ENCODE data around the gene PTMS. TPM values are rescaled to one million over a fixed set of nuclear protein-coding genes. Genes with fewer than 3 reads are reported as not detected.
A peak's percentile ranks its signal among the peaks of the same experiment; 100 is the strongest.

The PTMS gene
- total RNA-seq, 1 experiment from 2014 or later: 422 TPM

GRCh38 chr12:6765048-6765633 lies 1.0 kb upstream of the PTMS start:
- H3K9ac ChIP-seq (ENCODE audit: extremely low read depth, insufficient read length, low read length): no peak overlapping the region

More at GRCh38 chr12:6765048-6765633, 1.0 kb upstream of the PTMS start:
- Mint-ChIP-seq H3K27me3 (ENCODE audit: low read depth) (peaks cover 3% of the 10 kb centered on the region), H3K4me3 (peak overlapping the region; percentile 80 to 82), H3K27ac (peak overlapping the region; percentile 53 to 78 (median 76); a peak in 6 of 7 replicates), H3K36me3 (ENCODE audit: insufficient read depth in 1 of 3, low read depth in 3 of 3) (peaks cover 12 to 14% (median 12%) of the 10 kb centered on the region in 3 experiments), H3K9me3 (no peaks in the 10 kb centered on the region), H3K4me1 (peaks cover 48 to 65% of the 10 kb centered on the region in 2 experiments)
- H2BK12ac ChIP-seq (ENCODE audit: insufficient read length, low read depth, low read length): no peak overlapping the region
- H4K20me1 ChIP-seq (ENCODE audit: control insufficient read depth, insufficient read depth, insufficient read length): no peaks in the 10 kb centered on the region
- no peak overlapping the region for H2BK120ac ChIP-seq (ENCODE audit: low read depth, low read length, poor library complexity, severe bottlenecking)
- H4K8ac ChIP-seq (replicated peaks; ENCODE audit: insufficient read length, low read depth, low read length): no peak overlapping the region
- H3K18ac ChIP-seq (ENCODE audit: insufficient read length, low read depth, low read length): no peak overlapping the region
- H3T11ph ChIP-seq (ENCODE audit: low read length): no peak overlapping the region
- H3K14ac ChIP-seq (ENCODE audit: insufficient read depth, low read length): peak overlapping the region; percentile 16; the same call in 1 of the 2 replicates
- no peak overlapping the region for H3K27ac ChIP-seq (ENCODE audit: insufficient read length, low read depth, low read length)
- no peak overlapping the region for H3K23ac ChIP-seq (ENCODE audit: insufficient read length, low read depth, low read length)
- H3K4me2 ChIP-seq (ENCODE audit: insufficient read depth, insufficient read length, low read length): peak overlapping the region; percentile 64
- 100% methylated on average over 2 of the region's 7 CpGs for WGBS (ENCODE audit: extremely low coverage, insufficient read length, low lambda C conversion rate)
- H2AFZ ChIP-seq (ENCODE audit: low read length): no peak overlapping the region
- H2BK15ac ChIP-seq (ENCODE audit: low read depth, low read length): no peak overlapping the region
- TF ChIP-seq CTCF (conservative IDR thresholded peaks at IDR 0.05): no peak
- no peak overlapping the region for H3K4ac ChIP-seq (ENCODE audit: low read depth, low read length)
- H3K79me1 ChIP-seq (ENCODE audit: insufficient read depth, low read depth, low read length, poor library complexity, severe bottlenecking): no peaks in the 10 kb centered on the region
- no peak overlapping the region for H2BK5ac ChIP-seq (ENCODE audit: insufficient read length, low read length)
- no peak overlapping the region for H3K56ac ChIP-seq (ENCODE audit: insufficient read length, low read depth, low read length)
- no peaks in the 10 kb centered on the region for H3K9me3 ChIP-seq (ENCODE audit: control insufficient read depth, low read depth, low read length)
- H3K79me2 ChIP-seq (ENCODE audit: insufficient read depth, low read length): peaks cover 11% of the 10 kb centered on the region; the same call in 1 of the 2 replicates
- no peak overlapping the region for H4K5ac ChIP-seq (ENCODE audit: insufficient read length, low read depth, low read length)
- H2BK20ac ChIP-seq (ENCODE audit: low read depth, low read length, poor library complexity, severe bottlenecking): no peak overlapping the region
- DNase-seq: no peak
- peaks cover 27% of the 10 kb centered on the region for H3K23me2 ChIP-seq (ENCODE audit: insufficient read length, low read depth, low read length, poor library complexity, severe bottlenecking)
- no peak overlapping the region for H2AK5ac ChIP-seq (ENCODE audit: insufficient read length, low read length)
- H3K4me1 ChIP-seq (ENCODE audit: insufficient read depth, low read length): peaks cover 15% of the 10 kb centered on the region
- H3K27me3 ChIP-seq (ENCODE audit: insufficient read depth, low read length): no peaks in the 10 kb centered on the region
- no peak overlapping the region for H4K91ac ChIP-seq (ENCODE audit: insufficient read length, low read depth, low read length)
